ENCODE data around the gene SBF2.

- TF ChIP-seq CTCF (conservative IDR thresholded peaks at IDR 0.05; ENCODE audit: low read depth, low read length) (no peak), EZH2 (IDR thresholded peaks at IDR 0.05; ENCODE audit: low read length, unreplicated experiment) (no peak)
These were observed 261.1 kb downstream of the SBF2 start for GRCh38 chr11:10032935-10033334.
